Measurements from ENCODE around the gene FHAD1. TPM values are rescaled to one million over a fixed set of nuclear protein-coding genes. Genes with fewer than 3 reads are reported as not detected.
A peak's percentile ranks its signal among the peaks of the same experiment; 100 is the strongest.

FHAD1 gene
- total and polyA plus RNA-seq, 5 experiments from 2014 or later, result not detected

- H3K27me3 Mint-ChIP-seq, result peaks cover 16 to 68% (median 35%) of the 10 kb centered on the region in 5 donors
- POLR2A ChIA-PET, result no interaction called here
- peak overlapping the region in 4 of 10 donors; percentile 12 to 90 (median 65) for H3K27ac Mint-ChIP-seq
Measured at GRCh38 chr1:15344800-15345704, 98.0 kb downstream of the FHAD1 start.

GRCh38 chr1:15345705-15346345 lies 98.8 kb downstream of the FHAD1 start:
- peak in 1 of 2 donors; percentile 56 for ATAC-seq
- peak in 2 of 10 donors; percentile 33 to 34 for DNase-seq
- POLR2A ChIA-PET, result no interaction called here
- Mint-ChIP-seq H3K9me3 (no peaks in the 10 kb centered on the region), H3K4me1 (peaks cover 4 to 54% (median 17%) of the 10 kb centered on the region in 4 donors), H3K27ac (peak overlapping the region in 4 of 10 donors; percentile 12 to 90 (median 42)), H3K4me3 (peak overlapping the region in 3 of 10 donors; percentile 26 to 71 (median 40)), H3K27me3 (peaks cover 16 to 74% (median 35%) of the 10 kb centered on the region in 5 donors), H3K36me3 (no peaks in the 10 kb centered on the region)

More at GRCh38 chr1:15344800-15345704, 98.0 kb downstream of the FHAD1 start:
- Mint-ChIP-seq H3K9me3 (no peaks in the 10 kb centered on the region), H3K36me3 (no peaks in the 10 kb centered on the region), H3K4me3 (peak overlapping the region in 2 of 10 donors; percentile 26 to 71), H3K4me1 (peaks cover 4 to 58% (median 17%) of the 10 kb centered on the region in 4 donors)
- DNase-seq (no peak), ATAC-seq (no peak)

GRCh38 chr1:15346346-15347030 lies 99.5 kb downstream of the FHAD1 start:
- Mint-ChIP-seq H3K4me3 (peak overlapping the region in 1 of 10 donors; percentile 71), H3K4me1 (peaks cover 4 to 50% (median 17%) of the 10 kb centered on the region in 4 donors), H3K27ac (peak overlapping the region in 2 of 10 donors; percentile 62 to 90), H3K9me3 (no peaks in the 10 kb centered on the region), H3K27me3 (peaks cover 15 to 79% (median 35%) of the 10 kb centered on the region in 5 donors), H3K36me3 (no peaks in the 10 kb centered on the region)
- POLR2A ChIA-PET, result no interaction called here
- no peak for ATAC-seq
- no peak for DNase-seq

- H3K36me3 Mint-ChIP-seq, result no peaks in the 10 kb centered on the region
- ATAC-seq, result no peak
- POLR2A ChIA-PET, result no interaction called here
- DNase-seq, result peak in 1 of 10 donors; percentile 14
- H3K27me3 Mint-ChIP-seq, result peaks cover 14 to 86% (median 35%) of the 10 kb centered on the region in 5 donors
- peaks cover 4 to 48% (median 16%) of the 10 kb centered on the region in 4 donors for H3K4me1 Mint-ChIP-seq
- H3K27ac Mint-ChIP-seq, result peak overlapping the region in 3 of 10 donors; percentile 62 to 73 (median 69)
- H3K9me3 Mint-ChIP-seq, result no peaks in the 10 kb centered on the region
- peak overlapping the region in 2 of 10 donors; percentile 4 to 52 for H3K4me3 Mint-ChIP-seq
Measured at GRCh38 chr1:15347182-15347581, 100.2 kb downstream of the FHAD1 start.

- DNase-seq (no peak), ATAC-seq (no peak)
Measured at GRCh38 chr1:15348648-15349047, 101.6 kb downstream of the FHAD1 start.

GRCh38 chr1:15349133-15349532 lies 102.1 kb downstream of the FHAD1 start:
- H3K36me3 Mint-ChIP-seq, result no peaks in the 10 kb centered on the region
- no peak overlapping the region for H3K27ac Mint-ChIP-seq

More at GRCh38 chr1:15348648-15349047, 101.6 kb downstream of the FHAD1 start:
- Mint-ChIP-seq H3K9me3 (peaks cover 0 to 2% (median 0%) of the 10 kb centered on the region in 9 donors), H3K4me3 (no peak overlapping the region), H3K4me1 (peaks cover 9 to 51% (median 18%) of the 10 kb centered on the region in 4 donors), H3K27me3 (peaks cover 11 to 86% (median 28%) of the 10 kb centered on the region in 5 donors), H3K36me3 (no peaks in the 10 kb centered on the region), H3K27ac (peak overlapping the region in 1 of 10 donors; percentile 34)
- POLR2A ChIA-PET, result no interaction called here

GRCh38 chr1:15350151-15350550 lies 103.1 kb downstream of the FHAD1 start:
- Mint-ChIP-seq H3K36me3 (no peaks in the 10 kb centered on the region), H3K4me3 (no peak overlapping the region)
- no peak for ATAC-seq

More at GRCh38 chr1:15349133-15349532, 102.1 kb downstream of the FHAD1 start:
- ATAC-seq (no peak), DNase-seq (no peak)
- H3K4me1 Mint-ChIP-seq, result peaks cover 9 to 49% (median 18%) of the 10 kb centered on the region in 4 donors
- peaks cover 0 to 2% (median 0%) of the 10 kb centered on the region in 9 donors for H3K9me3 Mint-ChIP-seq
- H3K4me3 Mint-ChIP-seq, result no peak overlapping the region
- POLR2A ChIA-PET, result no interaction called here
- peaks cover 9 to 82% (median 26%) of the 10 kb centered on the region in 5 donors for H3K27me3 Mint-ChIP-seq

GRCh38 chr1:15350551-15351200 lies 103.7 kb downstream of the FHAD1 start:
- no peak overlapping the region for H3K27ac Mint-ChIP-seq
- H3K9me3 Mint-ChIP-seq, result peaks cover 0 to 2% (median 0%) of the 10 kb centered on the region in 9 donors
- H3K4me1 Mint-ChIP-seq, result peaks cover 5 to 39% (median 11%) of the 10 kb centered on the region in 4 donors
- DNase-seq, result no peak
- no peak overlapping the region for H3K4me3 Mint-ChIP-seq
- POLR2A ChIA-PET, result no interaction called here
- H3K36me3 Mint-ChIP-seq, result no peaks in the 10 kb centered on the region
- no peak for ATAC-seq
- H3K27me3 Mint-ChIP-seq, result peaks cover 5 to 66% (median 13%) of the 10 kb centered on the region in 5 donors

More at GRCh38 chr1:15350151-15350550, 103.1 kb downstream of the FHAD1 start:
- H3K27ac Mint-ChIP-seq, result no peak overlapping the region
- no peak for DNase-seq
- H3K27me3 Mint-ChIP-seq, result peaks cover 8 to 71% (median 18%) of the 10 kb centered on the region in 5 donors
- POLR2A ChIA-PET, result no interaction called here
- peaks cover 0 to 2% (median 0%) of the 10 kb centered on the region in 9 donors for H3K9me3 Mint-ChIP-seq
- H3K4me1 Mint-ChIP-seq, result peaks cover 8 to 44% (median 15%) of the 10 kb centered on the region in 4 donors

- Mint-ChIP-seq H3K27me3 (peaks cover 5 to 60% (median 10%) of the 10 kb centered on the region in 5 donors), H3K9me3 (peaks cover 0 to 2% (median 0%) of the 10 kb centered on the region in 9 donors), H3K36me3 (no peaks in the 10 kb centered on the region), H3K4me1 (peaks cover 0 to 33% (median 9%) of the 10 kb centered on the region in 4 donors), H3K27ac (peak overlapping the region in 1 of 10 donors; percentile 19), H3K4me3 (no peak overlapping the region)
- DNase-seq (no peak), ATAC-seq (no peak)
- POLR2A ChIA-PET, result no interaction called here
Measured at GRCh38 chr1:15351310-15351709, 104.3 kb downstream of the FHAD1 start.

GRCh38 chr1:15352128-15352957 lies 105.3 kb downstream of the FHAD1 start:
- peak overlapping the region in 3 of 10 donors; percentile 32 to 75 (median 60) for H3K27ac Mint-ChIP-seq
- H3K36me3 Mint-ChIP-seq, result no peaks in the 10 kb centered on the region
- POLR2A ChIA-PET, result no interaction called here
- no peak for ATAC-seq
- H3K9me3 Mint-ChIP-seq, result peaks cover 0 to 2% (median 0%) of the 10 kb centered on the region in 9 donors
- H3K27me3 Mint-ChIP-seq, result peaks cover 5 to 49% (median 10%) of the 10 kb centered on the region in 5 donors
- H3K4me3 Mint-ChIP-seq, result peak overlapping the region in 2 of 10 donors; percentile 21 to 41
- H3K4me1 Mint-ChIP-seq, result peaks cover 0 to 22% (median 7%) of the 10 kb centered on the region in 4 donors
- DNase-seq, result peak in 3 of 10 donors; percentile 9 to 32 (median 11)
